Measurements from ENCODE around the gene ANK2. TPM values are rescaled to one million over a fixed set of nuclear protein-coding genes. Genes with fewer than 3 reads are reported as not detected.
A peak's percentile ranks its signal among the peaks of the same experiment; 100 is the strongest.

The ANK2 gene
- total and polyA plus RNA-seq, 7 experiments from 2014 or later: 1.1 to 2.0 TPM; not detected in 5

GRCh38 chr4:113394730-113395530 is 345.5 kb downstream of the ANK2 start:
- ChIA-PET POLR2A (no interaction called here), CTCF (interaction anchor here (0.6 to 2.6 kb wide), 13 partner anchors 10 to 1300 kb away, joined by 3 to 15 read pairs (median 3); no protein-coding TSS in a partner anchor)
- H3K36me3 ChIP-seq (ENCODE audit: control insufficient read depth in 2 of 3, insufficient read depth in 3 of 3, low read length in 3 of 3): no peaks in the 10 kb centered on the region
- peak in 8 of 9 donors; percentile 35 to 77 (median 66) for DNase-seq
- Mint-ChIP-seq H3K27me3 (peaks cover 0 to 7% (median 4%) of the 10 kb centered on the region in 5 donors), H3K4me3 (no peak overlapping the region), H3K27ac (no peak overlapping the region), H3K9me3 (no peaks in the 10 kb centered on the region), H3K4me1 (peaks cover 0 to 2% (median 0%) of the 10 kb centered on the region in 7 donors), H3K36me3 (no peaks in the 10 kb centered on the region)
- no peaks in the 10 kb centered on the region for H3K9me3 ChIP-seq (ENCODE audit: control insufficient read depth in 2 of 3, low read length in 3 of 3)
- intact Hi-C loops (cut with micrococcal nuclease): loop anchor here (1.0 to 10.0 kb wide), 16 partner anchors 240 to 1412 kb away; no protein-coding TSS in a partner anchor
- H3K4me3 ChIP-seq (ENCODE audit: low read length): no peak overlapping the region
- peak; percentile 90 for ATAC-seq
- H3K4me1 ChIP-seq (ENCODE audit: control insufficient read depth in 2 of 2, insufficient read depth in 2 of 2, low read length in 2 of 2): no peaks in the 10 kb centered on the region
- no peak overlapping the region for H3K27ac ChIP-seq (ENCODE audit: low read depth, low read length)
- H3K27me3 ChIP-seq (ENCODE audit: control insufficient read depth in 2 of 2, insufficient read depth in 2 of 2, low read length in 2 of 2): no peaks in the 10 kb centered on the region

GRCh38 chr4:113397114-113397701 is 347.8 kb downstream of the ANK2 start:
- Histone ChIP-seq H3K27me3 (ENCODE audit: control insufficient read depth in 2 of 2, insufficient read depth in 2 of 2, low read length in 2 of 2) (no peaks in the 10 kb centered on the region), H3K4me1 (ENCODE audit: control insufficient read depth in 2 of 2, insufficient read depth in 2 of 2, low read length in 2 of 2) (no peaks in the 10 kb centered on the region), H3K4me3 (ENCODE audit: low read length) (no peak overlapping the region), H3K36me3 (ENCODE audit: control insufficient read depth in 2 of 3, insufficient read depth in 3 of 3, low read length in 3 of 3) (no peaks in the 10 kb centered on the region), H3K9me3 (ENCODE audit: control insufficient read depth in 2 of 3, low read length in 3 of 3) (no peaks in the 10 kb centered on the region), H3K27ac (ENCODE audit: low read depth, low read length) (no peak overlapping the region)
- POLR2A ChIA-PET: no interaction called here
- DNase-seq (no peak), ATAC-seq (no peak)
- Mint-ChIP-seq H3K4me1 (peaks cover 0 to 2% (median 0%) of the 10 kb centered on the region in 7 donors), H3K27me3 (peaks cover 0 to 5% (median 0%) of the 10 kb centered on the region in 5 donors), H3K4me3 (no peak overlapping the region), H3K36me3 (no peaks in the 10 kb centered on the region), H3K9me3 (no peaks in the 10 kb centered on the region), H3K27ac (no peak overlapping the region)
- CTCF ChIA-PET: interaction anchor here (1.0 kb wide), 2 partner anchors 11 to 673 kb away, joined by 3 read pairs; no protein-coding TSS in a partner anchor
- intact Hi-C loops (cut with micrococcal nuclease): loop anchor here in 1 of 2 donors (10.0 kb wide), 1 partner anchor 238 kb away; no protein-coding TSS in a partner anchor

GRCh38 chr4:113398441-113399143 is 349.1 kb downstream of the ANK2 start:
- DNase-seq (no peak), ATAC-seq (no peak)
- Mint-ChIP-seq H3K27me3 (peaks cover 0 to 5% (median 0%) of the 10 kb centered on the region in 5 donors), H3K9me3 (no peaks in the 10 kb centered on the region), H3K36me3 (no peaks in the 10 kb centered on the region), H3K27ac (no peak overlapping the region), H3K4me1 (peaks cover 0 to 2% (median 0%) of the 10 kb centered on the region in 7 donors), H3K4me3 (no peak overlapping the region)
- Histone ChIP-seq H3K36me3 (ENCODE audit: control insufficient read depth in 2 of 3, insufficient read depth in 3 of 3, low read length in 3 of 3) (no peaks in the 10 kb centered on the region), H3K4me1 (ENCODE audit: control insufficient read depth in 2 of 2, insufficient read depth in 2 of 2, low read length in 2 of 2) (no peaks in the 10 kb centered on the region), H3K27ac (ENCODE audit: low read depth, low read length) (no peak overlapping the region), H3K4me3 (ENCODE audit: low read length) (no peak overlapping the region), H3K27me3 (ENCODE audit: control insufficient read depth in 2 of 2, insufficient read depth in 2 of 2, low read length in 2 of 2) (no peaks in the 10 kb centered on the region), H3K9me3 (ENCODE audit: control insufficient read depth in 2 of 3, low read length in 3 of 3) (no peaks in the 10 kb centered on the region)
- POLR2A ChIA-PET: no interaction called here
- intact Hi-C loops (cut with micrococcal nuclease): loop anchor here in 1 of 2 donors (10.0 kb wide), 1 partner anchor 236 kb away; no protein-coding TSS in a partner anchor
- CTCF ChIA-PET: interaction anchor here (1.0 kb wide), 1 partner anchor 672 kb away, joined by 3 read pairs; no protein-coding TSS in a partner anchor

GRCh38 chr4:113404167-113404571 is 354.7 kb downstream of the ANK2 start:
- Histone ChIP-seq H3K9me3 (ENCODE audit: control insufficient read depth in 2 of 3, low read length in 3 of 3) (no peaks in the 10 kb centered on the region), H3K27me3 (ENCODE audit: control insufficient read depth in 2 of 2, insufficient read depth in 2 of 2, low read length in 2 of 2) (no peaks in the 10 kb centered on the region), H3K27ac (ENCODE audit: low read depth, low read length) (no peak overlapping the region), H3K4me1 (ENCODE audit: control insufficient read depth in 2 of 2, insufficient read depth in 2 of 2, low read length in 2 of 2) (no peaks in the 10 kb centered on the region), H3K36me3 (ENCODE audit: control insufficient read depth in 2 of 3, insufficient read depth in 3 of 3, low read length in 3 of 3) (no peaks in the 10 kb centered on the region), H3K4me3 (ENCODE audit: low read length) (no peak overlapping the region)
- Mint-ChIP-seq H3K36me3 (no peaks in the 10 kb centered on the region), H3K9me3 (no peaks in the 10 kb centered on the region), H3K27ac (no peak overlapping the region), H3K4me1 (no peaks in the 10 kb centered on the region), H3K27me3 (peaks cover 0 to 7% (median 0%) of the 10 kb centered on the region in 5 donors), H3K4me3 (no peak overlapping the region)
- no peak for ATAC-seq
- DNase-seq: no peak
- ChIA-PET POLR2A (no interaction called here), CTCF (interaction anchor here (1.5 kb wide), 1 partner anchor 8 kb away, joined by 9 read pairs; no protein-coding TSS in a partner anchor)
- intact Hi-C loops (cut with micrococcal nuclease): no loop called here

- H3K36me3 ChIP-seq (ENCODE audit: control insufficient read depth in 2 of 3, insufficient read depth in 3 of 3, low read length in 3 of 3): no peaks in the 10 kb centered on the region
- no peaks in the 10 kb centered on the region for H3K9me3 Mint-ChIP-seq
- no peaks in the 10 kb centered on the region for H3K9me3 ChIP-seq (ENCODE audit: control insufficient read depth in 2 of 3, low read length in 3 of 3)
- no peak for DNase-seq
- no peak overlapping the region for H3K4me3 Mint-ChIP-seq
- no peaks in the 10 kb centered on the region for H3K4me1 Mint-ChIP-seq
- no peaks in the 10 kb centered on the region for H3K27me3 ChIP-seq (ENCODE audit: control insufficient read depth in 2 of 2, insufficient read depth in 2 of 2, low read length in 2 of 2)
- no peaks in the 10 kb centered on the region for H3K4me1 ChIP-seq (ENCODE audit: control insufficient read depth in 2 of 2, insufficient read depth in 2 of 2, low read length in 2 of 2)
- no peaks in the 10 kb centered on the region for H3K36me3 Mint-ChIP-seq
- H3K27ac Mint-ChIP-seq: no peak overlapping the region
- H3K27ac ChIP-seq (ENCODE audit: low read depth, low read length): no peak overlapping the region
- H3K4me3 ChIP-seq (ENCODE audit: low read length): no peak overlapping the region
- intact Hi-C loops (cut with micrococcal nuclease): no loop called here
- peaks cover 0 to 7% (median 0%) of the 10 kb centered on the region in 5 donors for H3K27me3 Mint-ChIP-seq
- no peak for ATAC-seq
- CTCF ChIA-PET: interaction anchor here (1.5 kb wide), 1 partner anchor 9 kb away, joined by 9 read pairs; no protein-coding TSS in a partner anchor
- POLR2A ChIA-PET: no interaction called here
These were observed 355.4 kb downstream of the ANK2 start for GRCh38 chr4:113404841-113405240.

- Histone ChIP-seq H3K9me3 (ENCODE audit: control insufficient read depth in 2 of 3, low read length in 3 of 3) (no peaks in the 10 kb centered on the region), H3K27me3 (ENCODE audit: control insufficient read depth in 2 of 2, insufficient read depth in 2 of 2, low read length in 2 of 2) (no peaks in the 10 kb centered on the region), H3K27ac (ENCODE audit: low read depth, low read length) (no peak overlapping the region), H3K4me3 (ENCODE audit: low read length) (no peak overlapping the region), H3K4me1 (ENCODE audit: control insufficient read depth in 2 of 2, insufficient read depth in 2 of 2, low read length in 2 of 2) (no peaks in the 10 kb centered on the region), H3K36me3 (ENCODE audit: control insufficient read depth in 2 of 3, insufficient read depth in 3 of 3, low read length in 3 of 3) (no peaks in the 10 kb centered on the region)
- peaks cover 0 to 6% (median 0%) of the 10 kb centered on the region in 7 donors for H3K4me1 Mint-ChIP-seq
- intact Hi-C loops (cut with micrococcal nuclease): no loop called here
- no peak overlapping the region for H3K4me3 Mint-ChIP-seq
- ChIA-PET POLR2A (no interaction called here), CTCF (no interaction called here)
- no peaks in the 10 kb centered on the region for H3K9me3 Mint-ChIP-seq
- no peak for ATAC-seq
- H3K36me3 Mint-ChIP-seq: no peaks in the 10 kb centered on the region
- H3K27ac Mint-ChIP-seq: no peak overlapping the region
- peaks cover 0 to 7% (median 0%) of the 10 kb centered on the region in 5 donors for H3K27me3 Mint-ChIP-seq
- DNase-seq: no peak
These were observed 356.6 kb downstream of the ANK2 start for GRCh38 chr4:113405874-113406722.

Measured in naive thymus-derived CD4-positive, alpha-beta T cell (primary cell).